OCI-LY1 (cell line): Measurements from ENCODE around the gene DUSP16.

ENCODE experiments used
- EZH2 ChIP-seq: fragments of 200-600 bp; sonication (generic), shearing (Covaris generic); IDR thresholded peaks from 2 replicates; pipeline ENCODE4 v1.8.0; 2017; ENCODE audit warnings: borderline replicate concordance, mixed run types, mild to moderate bottlenecking, antibody characterized with exemption, low read length, moderate library complexity, mixed read lengths
- TF ChIP-seq, protein P1 (sequence below): fragments of 200-600 bp; sonication (generic), shearing (Covaris generic); IDR thresholded peaks from 2 replicates; pipeline ENCODE4 v1.5.1; 2017; ENCODE audit warnings: mild to moderate bottlenecking, antibody characterized with exemption, low read length, moderate library complexity, mixed read lengths

DNA sequence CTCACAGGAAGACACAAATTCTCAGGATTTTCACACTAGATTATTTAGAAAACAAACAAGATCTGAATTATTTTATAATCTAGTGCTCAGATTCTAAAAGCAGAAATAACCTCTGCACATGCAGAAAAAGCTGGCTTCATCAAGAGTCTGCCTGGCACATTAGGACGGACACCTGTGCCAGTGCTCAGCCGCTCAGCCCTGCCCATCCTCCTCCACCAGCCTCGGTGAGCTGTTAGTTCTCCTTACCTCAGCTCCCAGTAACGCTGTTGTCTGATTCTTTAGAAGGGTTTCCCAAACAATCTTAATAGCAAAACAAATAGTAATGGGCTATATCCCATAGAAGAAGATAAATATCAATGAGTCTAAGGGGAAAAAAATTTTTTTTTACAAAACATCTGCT lies 27.7 kb downstream of the DUSP16 start:
- TF ChIP-seq, protein P1, sequence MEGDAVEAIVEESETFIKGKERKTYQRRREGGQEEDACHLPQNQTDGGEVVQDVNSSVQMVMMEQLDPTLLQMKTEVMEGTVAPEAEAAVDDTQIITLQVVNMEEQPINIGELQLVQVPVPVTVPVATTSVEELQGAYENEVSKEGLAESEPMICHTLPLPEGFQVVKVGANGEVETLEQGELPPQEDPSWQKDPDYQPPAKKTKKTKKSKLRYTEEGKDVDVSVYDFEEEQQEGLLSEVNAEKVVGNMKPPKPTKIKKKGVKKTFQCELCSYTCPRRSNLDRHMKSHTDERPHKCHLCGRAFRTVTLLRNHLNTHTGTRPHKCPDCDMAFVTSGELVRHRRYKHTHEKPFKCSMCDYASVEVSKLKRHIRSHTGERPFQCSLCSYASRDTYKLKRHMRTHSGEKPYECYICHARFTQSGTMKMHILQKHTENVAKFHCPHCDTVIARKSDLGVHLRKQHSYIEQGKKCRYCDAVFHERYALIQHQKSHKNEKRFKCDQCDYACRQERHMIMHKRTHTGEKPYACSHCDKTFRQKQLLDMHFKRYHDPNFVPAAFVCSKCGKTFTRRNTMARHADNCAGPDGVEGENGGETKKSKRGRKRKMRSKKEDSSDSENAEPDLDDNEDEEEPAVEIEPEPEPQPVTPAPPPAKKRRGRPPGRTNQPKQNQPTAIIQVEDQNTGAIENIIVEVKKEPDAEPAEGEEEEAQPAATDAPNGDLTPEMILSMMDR, result no peak
- no peak for TF ChIP-seq EZH2
